ENCODE results near the gene TMEM79. TPM values are rescaled to one million over a fixed set of nuclear protein-coding genes. Genes with fewer than 3 reads are reported as not detected.

The TMEM79 gene
- total RNA-seq, 1 donor from 2014 or later = 6.1 TPM

- Mint-ChIP-seq H3K36me3 (peaks cover 5% of the 10 kb centered on the region), H3K4me3 (no peak overlapping the region), H3K9me3 (no peaks in the 10 kb centered on the region), H3K27ac (no peak overlapping the region), H3K27me3 (ENCODE audit: low read depth) (no peaks in the 10 kb centered on the region), H3K4me1 (peaks cover 4% of the 10 kb centered on the region)
- no peak for DNase-seq (ENCODE audit: low spot score in 2 of 2, unreplicated experiment in 2 of 2)
- no peak for TF ChIP-seq CTCF (IDR thresholded peaks at IDR 0.05; ENCODE audit: unreplicated experiment)
Observed at GRCh38 chr1:156246781-156247459, 37.2 kb upstream of the TMEM79 start.

GRCh38 chr1:156247460-156248322, 36.4 kb upstream of the TMEM79 start, which contains the start of gene PAQR6:
Gene PAQR6, minus strand, starts transcription at chr1:156248056. Its CDS starts 1,325 bp downstream, at chr1:156246731.
- H3K27ac Mint-ChIP-seq = peak within 1 kb of the TSS; percentile 16
- no peak for TF ChIP-seq CTCF (IDR thresholded peaks at IDR 0.05; ENCODE audit: unreplicated experiment)
- peaks cover 8% of the 10 kb centered on the region for H3K36me3 Mint-ChIP-seq
- no peaks in the 10 kb centered on the region for H3K27me3 Mint-ChIP-seq (ENCODE audit: low read depth)
- no peak for DNase-seq (ENCODE audit: low spot score in 2 of 2, unreplicated experiment in 2 of 2)
- H3K9me3 Mint-ChIP-seq = no peaks in the 10 kb centered on the region
- H3K4me1 Mint-ChIP-seq = peaks cover 4% of the 10 kb centered on the region
- no peak within 1 kb of the TSS for H3K4me3 Mint-ChIP-seq

- no peak overlapping the region for H3K27ac Mint-ChIP-seq
- no peaks in the 10 kb centered on the region for H3K27me3 Mint-ChIP-seq (ENCODE audit: low read depth)
- no peak for TF ChIP-seq CTCF (IDR thresholded peaks at IDR 0.05; ENCODE audit: unreplicated experiment)
- no peak for DNase-seq (ENCODE audit: low spot score in 2 of 2, unreplicated experiment in 2 of 2)
- H3K4me3 Mint-ChIP-seq = no peak overlapping the region
- no peaks in the 10 kb centered on the region for H3K9me3 Mint-ChIP-seq
- H3K4me1 Mint-ChIP-seq = peaks cover 4% of the 10 kb centered on the region
- H3K36me3 Mint-ChIP-seq = peaks cover 14% of the 10 kb centered on the region
Observed at GRCh38 chr1:156248323-156248683, 35.8 kb upstream of the TMEM79 start.

GRCh38 chr1:156249593-156249992, 34.5 kb upstream of the TMEM79 start:
- peaks cover 20% of the 10 kb centered on the region for H3K36me3 Mint-ChIP-seq
- H3K4me3 Mint-ChIP-seq = no peak overlapping the region
- no peaks in the 10 kb centered on the region for H3K9me3 Mint-ChIP-seq
- peaks cover 4% of the 10 kb centered on the region for H3K4me1 Mint-ChIP-seq
- DNase-seq (ENCODE audit: low spot score in 2 of 2, unreplicated experiment in 2 of 2) = no peak
- no peaks in the 10 kb centered on the region for H3K27me3 Mint-ChIP-seq (ENCODE audit: low read depth)
- H3K27ac Mint-ChIP-seq = peak overlapping the region; percentile 75
- TF ChIP-seq CTCF (IDR thresholded peaks at IDR 0.05; ENCODE audit: unreplicated experiment) = no peak

- Mint-ChIP-seq H3K9me3 (no peaks in the 10 kb centered on the region), H3K4me3 (no peak overlapping the region), H3K4me1 (peaks cover 4% of the 10 kb centered on the region), H3K27ac (peak overlapping the region; percentile 34), H3K27me3 (ENCODE audit: low read depth) (no peaks in the 10 kb centered on the region), H3K36me3 (peaks cover 25% of the 10 kb centered on the region)
- TF ChIP-seq CTCF (IDR thresholded peaks at IDR 0.05; ENCODE audit: unreplicated experiment) = no peak
- no peak for DNase-seq (ENCODE audit: low spot score in 2 of 2, unreplicated experiment in 2 of 2)
Observed at GRCh38 chr1:156251527-156251926, 32.6 kb upstream of the TMEM79 start.
